Measurements from ENCODE around the gene NEB. TPM values are rescaled to one million over a fixed set of nuclear protein-coding genes. Genes with fewer than 3 reads are reported as not detected.

The NEB gene
- total and polyA plus RNA-seq, 10 donors: 0.96 to 6.2 (median 2.4) TPM

DNA sequence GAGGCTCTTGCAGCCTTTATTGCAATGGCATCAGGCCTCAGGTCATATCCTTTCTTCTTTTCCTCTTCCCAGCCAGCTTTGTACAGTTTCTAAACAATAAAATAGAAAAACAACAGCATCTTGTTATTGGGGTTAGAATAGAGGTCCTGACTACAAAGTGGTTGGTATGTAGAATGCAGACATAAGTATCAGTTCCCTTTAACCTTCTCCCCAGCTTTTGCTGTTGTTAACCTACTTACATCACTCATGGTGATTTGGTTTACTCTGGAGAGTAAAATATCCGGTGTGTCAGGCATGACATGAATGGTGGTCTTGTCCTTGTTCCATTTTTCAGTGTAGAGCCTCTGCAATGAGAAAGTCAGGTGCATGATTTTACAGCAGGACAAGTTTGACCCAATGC lies 69.8 kb downstream of the NEB start:
- no peak for DNase-seq
- H3K9me3 ChIP-seq: no peaks in the 10 kb centered on the region
- no peak overlapping the region for H3K27ac ChIP-seq
- no peak overlapping the region for H3K4me3 ChIP-seq
- no peaks in the 10 kb centered on the region for H3K36me3 ChIP-seq
- 68 to 83% (median 71%) methylated on average over 1 of the region's 1 CpG for WGBS, 5 donors
- H3K27me3 ChIP-seq (replicated peaks in 1 of 7): no peaks in the 10 kb centered on the region
- intact Hi-C loops (cut with DNase I; ENCODE audit: low total_unique reads): no loop called here
- TF ChIP-seq POLR2AphosphoS5 (IDR thresholded peaks at IDR 0.05) (no peak), POLR2A (IDR thresholded peaks at IDR 0.05) (no peak)
- TF ChIP-seq, protein P1, sequence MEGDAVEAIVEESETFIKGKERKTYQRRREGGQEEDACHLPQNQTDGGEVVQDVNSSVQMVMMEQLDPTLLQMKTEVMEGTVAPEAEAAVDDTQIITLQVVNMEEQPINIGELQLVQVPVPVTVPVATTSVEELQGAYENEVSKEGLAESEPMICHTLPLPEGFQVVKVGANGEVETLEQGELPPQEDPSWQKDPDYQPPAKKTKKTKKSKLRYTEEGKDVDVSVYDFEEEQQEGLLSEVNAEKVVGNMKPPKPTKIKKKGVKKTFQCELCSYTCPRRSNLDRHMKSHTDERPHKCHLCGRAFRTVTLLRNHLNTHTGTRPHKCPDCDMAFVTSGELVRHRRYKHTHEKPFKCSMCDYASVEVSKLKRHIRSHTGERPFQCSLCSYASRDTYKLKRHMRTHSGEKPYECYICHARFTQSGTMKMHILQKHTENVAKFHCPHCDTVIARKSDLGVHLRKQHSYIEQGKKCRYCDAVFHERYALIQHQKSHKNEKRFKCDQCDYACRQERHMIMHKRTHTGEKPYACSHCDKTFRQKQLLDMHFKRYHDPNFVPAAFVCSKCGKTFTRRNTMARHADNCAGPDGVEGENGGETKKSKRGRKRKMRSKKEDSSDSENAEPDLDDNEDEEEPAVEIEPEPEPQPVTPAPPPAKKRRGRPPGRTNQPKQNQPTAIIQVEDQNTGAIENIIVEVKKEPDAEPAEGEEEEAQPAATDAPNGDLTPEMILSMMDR (IDR thresholded peaks at IDR 0.05 in 8 of 11, conservative IDR thresholded peaks at IDR 0.05 in 3 of 11): no peak
- no peaks in the 10 kb centered on the region for H3K4me1 ChIP-seq

DNA sequence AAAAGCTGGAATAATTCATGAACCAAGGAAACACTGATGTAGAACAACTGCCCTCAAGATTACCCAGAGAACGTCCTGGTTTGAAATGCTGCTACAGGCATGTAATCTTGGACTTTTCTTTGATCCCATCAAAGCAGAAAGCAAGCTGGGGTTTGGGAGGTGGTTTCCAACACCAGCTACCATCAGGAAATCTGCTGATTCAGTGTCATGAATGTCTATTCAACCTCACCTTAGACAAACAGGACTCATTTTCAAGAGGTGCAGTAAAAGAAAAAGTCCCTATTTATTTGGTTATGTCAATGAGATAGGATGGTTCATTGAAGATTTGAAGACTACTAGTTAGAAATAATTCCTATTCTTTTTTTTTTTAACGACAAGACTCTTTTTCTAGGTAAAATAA lies 72.7 kb downstream of the NEB start:
- no peak overlapping the region for H3K4me3 ChIP-seq
- intact Hi-C loops (cut with DNase I; ENCODE audit: low total_unique reads): no loop called here
- H3K27ac ChIP-seq: no peak overlapping the region
- H3K9me3 ChIP-seq: no peaks in the 10 kb centered on the region
- WGBS, 5 donors: 79 to 93% (median 89%) methylated on average over 2 of the region's 2 CpGs
- H3K4me1 ChIP-seq: no peaks in the 10 kb centered on the region
- H3K27me3 ChIP-seq (replicated peaks in 1 of 7): no peaks in the 10 kb centered on the region
- H3K36me3 ChIP-seq: no peaks in the 10 kb centered on the region
- TF ChIP-seq POLR2AphosphoS5 (IDR thresholded peaks at IDR 0.05) (no peak), POLR2A (IDR thresholded peaks at IDR 0.05) (no peak)
- TF ChIP-seq, protein P1 (IDR thresholded peaks at IDR 0.05 in 8 of 11, conservative IDR thresholded peaks at IDR 0.05 in 3 of 11): no peak
- DNase-seq: no peak

DNA sequence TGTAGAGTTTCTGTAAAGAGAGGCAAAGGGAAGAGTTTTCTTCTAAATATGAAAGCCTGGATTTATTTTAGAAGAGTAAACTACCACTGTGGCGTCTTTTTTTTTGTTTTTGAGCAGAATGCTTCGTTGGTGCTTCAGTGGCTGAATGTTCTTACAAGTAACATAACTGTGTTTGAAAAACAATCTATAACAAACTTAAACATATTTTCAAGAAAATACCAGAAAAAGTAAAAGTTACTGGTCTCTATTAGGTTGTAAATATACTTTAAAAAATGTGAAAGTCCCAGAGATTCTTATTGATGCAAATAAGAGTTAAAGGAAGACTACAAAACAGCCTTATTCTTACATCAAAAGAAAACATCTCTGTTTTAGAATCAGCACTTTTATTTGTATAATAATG lies 76.2 kb downstream of the NEB start:
- Histone ChIP-seq H3K27ac (no peak overlapping the region), H3K4me1 (no peaks in the 10 kb centered on the region), H3K4me3 (no peak overlapping the region), H3K9me3 (no peaks in the 10 kb centered on the region), H3K27me3 (replicated peaks in 1 of 7) (no peaks in the 10 kb centered on the region), H3K36me3 (no peaks in the 10 kb centered on the region)
- intact Hi-C loops (cut with DNase I; ENCODE audit: low total_unique reads): no loop called here
- TF ChIP-seq POLR2A (IDR thresholded peaks at IDR 0.05): no peak
- TF ChIP-seq, protein P1 (IDR thresholded peaks at IDR 0.05 in 8 of 11, conservative IDR thresholded peaks at IDR 0.05 in 3 of 11): no peak
- no peak for TF ChIP-seq POLR2AphosphoS5 (IDR thresholded peaks at IDR 0.05)
- WGBS, 5 donors: 89 to 93% (median 91%) methylated on average over 2 of the region's 2 CpGs
- no peak for DNase-seq

DNA sequence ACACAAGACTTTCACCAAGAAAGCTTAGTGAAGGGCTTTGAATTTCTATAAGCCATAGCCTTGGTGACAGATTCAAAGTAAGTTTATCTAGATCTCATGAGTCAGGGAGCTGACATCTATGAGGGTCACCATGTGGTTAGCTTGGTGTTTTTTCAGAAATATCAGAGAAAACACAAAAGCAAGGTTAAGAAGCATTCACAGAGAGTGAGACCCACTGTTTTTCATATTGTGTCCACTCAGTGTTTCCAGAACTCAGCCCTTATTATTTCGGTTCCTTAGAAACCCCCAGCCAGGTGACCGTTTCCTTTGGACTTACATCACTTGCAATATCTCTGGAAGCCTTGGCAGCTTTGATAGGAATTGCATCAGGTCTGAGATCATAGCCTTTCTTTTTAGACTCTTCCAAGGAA lies 76.6 kb downstream of the NEB start:
- intact Hi-C loops (cut with DNase I; ENCODE audit: low total_unique reads): no loop called here

More for the DNA sequence above, 76.6 kb downstream of the NEB start:
- Histone ChIP-seq H3K4me3 (no peak overlapping the region), H3K27ac (no peak overlapping the region), H3K9me3 (no peaks in the 10 kb centered on the region), H3K27me3 (replicated peaks in 1 of 7) (no peaks in the 10 kb centered on the region), H3K4me1 (no peaks in the 10 kb centered on the region), H3K36me3 (no peaks in the 10 kb centered on the region)
- TF ChIP-seq, protein P1 (IDR thresholded peaks at IDR 0.05 in 8 of 11, conservative IDR thresholded peaks at IDR 0.05 in 3 of 11): no peak
- no peak for TF ChIP-seq POLR2AphosphoS5 (IDR thresholded peaks at IDR 0.05)
- no peak for TF ChIP-seq POLR2A (IDR thresholded peaks at IDR 0.05)
- WGBS, 5 donors: 85 to 96% (median 90%) methylated on average over 2 of the region's 2 CpGs
- DNase-seq: no peak

All from spleen (tissue), 11 donors.